ENCODE measurements around the gene HIPK4. TPM values are rescaled to one million over a fixed set of nuclear protein-coding genes. Genes with fewer than 3 reads are reported as not detected.
"Not testable (repeated sequence)": the region's sequence is repeated elsewhere in the genome, so short reads cannot be mapped to it uniquely, and the experiment has no call there.

The HIPK4 gene
- total RNA-seq, 1 donor from 2014 or later, result not detected

- no peak overlapping the region for H3K27ac ChIP-seq (ENCODE audit: low read depth, low read length)
- no peaks in the 10 kb centered on the region for H3K27me3 ChIP-seq (ENCODE audit: control insufficient read depth in 3 of 3, insufficient read depth in 3 of 3, low read length in 3 of 3)
- peaks cover 22 to 29% (median 23%) of the 10 kb centered on the region in 3 donors for H3K36me3 ChIP-seq (ENCODE audit: control insufficient read depth in 3 of 3, insufficient read depth in 3 of 3, low read length in 3 of 3)
- no peaks in the 10 kb centered on the region for H3K9me3 ChIP-seq (ENCODE audit: control insufficient read depth in 3 of 3, low read length in 3 of 3)
- no peaks in the 10 kb centered on the region for H3K4me1 ChIP-seq (ENCODE audit: control insufficient read depth in 3 of 3, insufficient read depth in 3 of 3, low read length in 3 of 3)
- no peak overlapping the region for H3K9ac ChIP-seq (ENCODE audit: low read depth in 1 of 3, low read length in 3 of 3)
- no peak overlapping the region for H3K4me3 ChIP-seq (ENCODE audit: low read length in 3 of 3)
Measured at GRCh38 chr19:40380199-40381037, 9.6 kb downstream of the HIPK4 start.

DNA sequence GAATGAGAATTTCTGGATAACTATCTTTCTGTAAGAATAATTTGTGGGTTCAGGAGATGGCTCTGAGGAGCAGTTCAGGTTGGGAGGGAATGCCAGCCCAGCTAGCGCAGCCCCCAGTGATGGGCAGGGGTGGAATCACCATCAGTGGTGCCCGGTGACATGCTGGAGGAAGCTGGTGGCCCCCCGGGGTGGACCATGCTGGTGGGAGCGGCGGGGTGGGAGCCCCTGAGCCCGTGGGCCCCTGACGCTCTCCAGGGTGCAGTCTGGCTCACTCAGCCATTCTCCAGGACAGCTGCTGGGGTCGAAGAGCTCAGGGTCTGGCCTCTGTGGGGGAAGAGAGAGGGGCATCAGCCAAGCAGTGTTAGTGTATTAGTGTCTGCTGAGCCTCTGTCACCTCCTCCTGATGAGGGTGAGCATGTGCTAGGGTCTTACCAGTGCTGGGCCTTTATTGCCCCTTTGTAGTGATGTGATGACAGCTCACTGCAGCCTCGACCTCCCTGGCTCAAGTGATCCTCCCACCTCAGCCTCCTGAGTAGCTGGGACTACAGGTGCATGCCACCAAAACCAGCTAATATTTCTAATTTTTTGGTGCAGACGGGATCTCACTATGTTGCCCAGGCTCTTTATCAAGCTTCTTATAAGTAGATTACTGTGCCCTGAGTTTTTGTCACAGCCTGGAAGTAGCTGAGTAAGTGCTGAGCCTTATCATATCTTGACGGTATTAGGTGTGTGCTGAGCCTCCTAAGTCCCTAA lies 10.4 kb downstream of the HIPK4 start:
- Histone ChIP-seq H3K9me3 (ENCODE audit: control insufficient read depth in 3 of 3, low read length in 3 of 3) (no peaks in the 10 kb centered on the region), H3K36me3 (ENCODE audit: control insufficient read depth in 3 of 3, insufficient read depth in 3 of 3, low read length in 3 of 3) (peaks cover 22 to 30% (median 25%) of the 10 kb centered on the region in 3 donors), H3K4me3 (ENCODE audit: low read length in 3 of 3) (no peak overlapping the region), H3K27me3 (ENCODE audit: control insufficient read depth in 3 of 3, insufficient read depth in 3 of 3, low read length in 3 of 3) (no peaks in the 10 kb centered on the region), H3K9ac (ENCODE audit: low read depth in 1 of 3, low read length in 3 of 3) (no peak overlapping the region), H3K4me1 (ENCODE audit: control insufficient read depth in 3 of 3, insufficient read depth in 3 of 3, low read length in 3 of 3) (no peaks in the 10 kb centered on the region), H3K27ac (ENCODE audit: low read depth, low read length) (no peak overlapping the region)

GRCh38 chr19:40378509-40378908 lies 11.5 kb downstream of the HIPK4 start:
- H3K27me3 ChIP-seq (ENCODE audit: control insufficient read depth in 3 of 3, insufficient read depth in 3 of 3, low read length in 3 of 3), result no peaks in the 10 kb centered on the region
- no peaks in the 10 kb centered on the region for H3K9me3 ChIP-seq (ENCODE audit: control insufficient read depth in 3 of 3, low read length in 3 of 3)
- H3K4me3 ChIP-seq (ENCODE audit: low read length in 3 of 3), result no peak overlapping the region
- H3K9ac ChIP-seq (ENCODE audit: low read depth in 1 of 3, low read length in 3 of 3), result no peak overlapping the region
- H3K4me1 ChIP-seq (ENCODE audit: control insufficient read depth in 3 of 3, insufficient read depth in 3 of 3, low read length in 3 of 3), result no peaks in the 10 kb centered on the region
- no peak overlapping the region for H3K27ac ChIP-seq (ENCODE audit: low read depth, low read length)
- peaks cover 28 to 38% (median 33%) of the 10 kb centered on the region in 3 donors for H3K36me3 ChIP-seq (ENCODE audit: control insufficient read depth in 3 of 3, insufficient read depth in 3 of 3, low read length in 3 of 3)

DNA sequence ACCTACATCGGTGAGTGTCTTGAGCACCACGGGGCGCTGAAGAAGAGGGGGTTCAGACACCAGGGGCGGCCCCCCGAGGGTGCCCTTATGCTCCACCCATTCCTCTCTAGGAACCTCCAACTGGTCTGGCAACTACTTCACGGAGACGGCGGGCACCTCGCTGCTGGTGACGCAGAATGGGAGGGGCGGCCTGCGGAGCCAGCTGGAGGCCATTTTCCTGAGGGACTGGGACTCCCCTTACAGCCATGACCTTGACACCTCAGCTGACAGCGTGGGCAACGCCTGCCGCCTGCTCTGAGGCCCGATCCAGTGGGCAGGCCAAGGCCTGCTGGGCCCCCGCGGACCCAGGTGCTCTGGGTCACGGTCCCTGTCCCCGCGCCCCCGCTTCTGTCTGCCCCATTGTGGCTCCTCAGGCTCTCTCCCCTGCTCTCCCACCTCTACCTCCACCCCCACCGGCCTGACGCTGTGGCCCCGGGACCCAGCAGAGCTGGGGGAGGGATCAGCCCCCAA lies 12.1 kb downstream of the HIPK4 start:
- Histone ChIP-seq H3K27me3 (ENCODE audit: control insufficient read depth in 3 of 3, insufficient read depth in 3 of 3, low read length in 3 of 3) (no peaks in the 10 kb centered on the region), H3K9ac (ENCODE audit: low read depth in 1 of 3, low read length in 3 of 3) (no peak overlapping the region), H3K4me1 (ENCODE audit: control insufficient read depth in 3 of 3, insufficient read depth in 3 of 3, low read length in 3 of 3) (no peaks in the 10 kb centered on the region), H3K27ac (ENCODE audit: low read depth, low read length) (no peak overlapping the region), H3K9me3 (ENCODE audit: control insufficient read depth in 3 of 3, low read length in 3 of 3) (no peaks in the 10 kb centered on the region), H3K4me3 (ENCODE audit: low read length in 3 of 3) (no peak overlapping the region), H3K36me3 (ENCODE audit: control insufficient read depth in 3 of 3, insufficient read depth in 3 of 3, low read length in 3 of 3) (peaks cover 31 to 41% (median 36%) of the 10 kb centered on the region in 3 donors)

- Histone ChIP-seq H3K9ac (ENCODE audit: low read depth in 1 of 3, low read length in 3 of 3) (no peak overlapping the region), H3K4me1 (ENCODE audit: control insufficient read depth in 3 of 3, insufficient read depth in 3 of 3, low read length in 3 of 3) (no peaks in the 10 kb centered on the region), H3K9me3 (ENCODE audit: control insufficient read depth in 3 of 3, low read length in 3 of 3) (no peaks in the 10 kb centered on the region), H3K27me3 (ENCODE audit: control insufficient read depth in 3 of 3, insufficient read depth in 3 of 3, low read length in 3 of 3) (no peaks in the 10 kb centered on the region), H3K4me3 (ENCODE audit: low read length in 3 of 3) (no peak overlapping the region), H3K36me3 (ENCODE audit: control insufficient read depth in 3 of 3, insufficient read depth in 3 of 3, low read length in 3 of 3) (peaks cover 41 to 54% (median 50%) of the 10 kb centered on the region in 3 donors), H3K27ac (ENCODE audit: low read depth, low read length) (no peak overlapping the region)
Measured at GRCh38 chr19:40376286-40376862, 13.6 kb downstream of the HIPK4 start.

DNA sequence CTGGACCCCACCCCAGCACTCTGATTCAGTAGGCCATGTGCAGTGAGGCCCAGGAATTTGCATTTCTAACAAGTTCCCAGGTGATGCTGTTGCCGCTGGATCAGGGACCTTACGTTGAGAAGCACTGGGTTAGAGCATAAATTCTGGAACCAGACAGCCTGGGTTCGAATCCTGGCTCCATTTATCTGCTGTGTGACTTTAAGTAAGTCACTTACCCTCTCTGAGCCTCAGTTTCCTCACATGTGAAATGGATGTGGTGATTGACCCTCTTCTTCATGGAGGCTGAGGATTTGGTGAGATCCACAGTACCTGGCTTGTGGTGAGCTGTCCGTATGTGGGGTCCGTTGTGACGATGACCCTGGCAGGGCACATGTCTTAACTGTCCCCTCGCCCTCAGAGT lies 15.9 kb downstream of the HIPK4 start:
- Histone ChIP-seq H3K4me1 (ENCODE audit: control insufficient read depth in 3 of 3, insufficient read depth in 3 of 3, low read length in 3 of 3) (no peaks in the 10 kb centered on the region), H3K9ac (ENCODE audit: low read depth in 1 of 3, low read length in 3 of 3) (no peak overlapping the region), H3K9me3 (ENCODE audit: control insufficient read depth in 3 of 3, low read length in 3 of 3) (no peaks in the 10 kb centered on the region)

DNA sequence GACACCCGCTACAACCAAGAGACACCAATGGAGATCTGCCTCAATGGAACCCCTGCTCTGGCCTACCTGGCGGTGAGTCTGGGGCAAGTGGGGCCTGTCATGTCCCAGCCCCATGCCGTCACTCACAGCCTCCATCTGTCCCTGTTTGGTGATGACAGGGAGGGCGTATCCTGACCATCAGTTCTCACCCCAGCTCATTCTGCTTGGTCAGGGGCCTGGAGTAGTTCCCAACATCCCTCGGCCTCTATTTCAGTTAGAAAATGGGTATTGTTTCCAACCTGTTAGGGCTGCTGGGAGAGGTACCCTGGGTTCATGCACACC lies 18.2 kb downstream of the HIPK4 start:
- Histone ChIP-seq H3K4me1 (ENCODE audit: control insufficient read depth in 3 of 3, insufficient read depth in 3 of 3, low read length in 3 of 3) (peaks cover 7 to 16% (median 15%) of the 10 kb centered on the region in 3 donors), H3K9me3 (ENCODE audit: control insufficient read depth in 3 of 3, low read length in 3 of 3) (no peaks in the 10 kb centered on the region), H3K36me3 (ENCODE audit: control insufficient read depth in 3 of 3, insufficient read depth in 3 of 3, low read length in 3 of 3) (peaks cover 50 to 60% (median 52%) of the 10 kb centered on the region in 3 donors), H3K4me3 (ENCODE audit: low read length in 3 of 3) (no peak overlapping the region), H3K27ac (ENCODE audit: low read depth, low read length) (no peak overlapping the region), H3K27me3 (ENCODE audit: control insufficient read depth in 3 of 3, insufficient read depth in 3 of 3, low read length in 3 of 3) (no peaks in the 10 kb centered on the region), H3K9ac (ENCODE audit: low read depth in 1 of 3, low read length in 3 of 3) (no peak overlapping the region)

More for the DNA sequence above, 15.9 kb downstream of the HIPK4 start:
- H3K36me3 ChIP-seq (ENCODE audit: control insufficient read depth in 3 of 3, insufficient read depth in 3 of 3, low read length in 3 of 3), result peaks cover 61 to 65% (median 63%) of the 10 kb centered on the region in 3 donors
- H3K4me3 ChIP-seq (ENCODE audit: low read length in 3 of 3), result no peak overlapping the region
- H3K27ac ChIP-seq (ENCODE audit: low read depth, low read length), result no peak overlapping the region
- H3K27me3 ChIP-seq (ENCODE audit: control insufficient read depth in 3 of 3, insufficient read depth in 3 of 3, low read length in 3 of 3), result no peaks in the 10 kb centered on the region

DNA sequence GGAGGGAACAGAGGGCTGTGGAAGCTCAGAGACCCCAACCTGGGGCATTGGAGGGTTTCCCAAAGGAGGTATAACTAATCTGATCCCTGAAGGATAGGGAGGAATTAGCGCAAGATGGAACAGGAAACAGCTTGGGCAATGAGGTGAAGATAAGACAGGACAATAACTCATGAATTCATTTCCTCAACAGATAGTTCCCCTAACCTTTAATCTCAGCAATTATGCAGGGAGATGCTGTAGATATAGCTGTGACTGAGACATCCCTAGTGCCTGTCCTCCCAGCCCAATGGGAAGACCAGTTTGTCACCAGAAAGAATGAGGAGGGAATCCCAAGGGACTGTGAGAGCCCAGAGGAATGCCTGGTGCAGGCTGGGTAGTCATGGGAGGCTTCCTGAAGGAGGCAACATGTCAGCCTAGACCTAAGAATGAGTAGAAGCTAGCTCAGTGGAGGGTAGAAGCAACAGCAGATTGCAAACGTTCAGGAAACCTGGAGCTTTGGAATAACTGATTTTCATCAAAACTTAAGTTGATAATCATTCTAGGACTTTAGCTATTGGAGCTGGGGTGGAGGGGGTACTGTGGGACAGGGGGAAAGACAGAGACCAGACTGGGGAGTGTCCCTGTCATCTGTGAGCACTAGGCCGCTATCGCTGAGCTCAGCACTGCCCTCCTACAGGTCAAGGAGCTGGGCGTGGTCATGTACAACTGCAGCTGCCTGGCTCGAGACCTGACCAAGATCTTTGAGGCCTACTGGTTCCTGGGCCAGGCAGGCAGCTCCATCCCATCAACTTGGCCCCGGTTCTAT lies 18.8 kb downstream of the HIPK4 start:
- peaks cover 7 to 18% (median 18%) of the 10 kb centered on the region in 3 donors for H3K4me1 ChIP-seq (ENCODE audit: control insufficient read depth in 3 of 3, insufficient read depth in 3 of 3, low read length in 3 of 3)
- H3K27me3 ChIP-seq (ENCODE audit: control insufficient read depth in 3 of 3, insufficient read depth in 3 of 3, low read length in 3 of 3), result no peaks in the 10 kb centered on the region
- no peak overlapping the region for H3K27ac ChIP-seq (ENCODE audit: low read depth, low read length)
- H3K9me3 ChIP-seq (ENCODE audit: control insufficient read depth in 3 of 3, low read length in 3 of 3), result no peaks in the 10 kb centered on the region
- no peak overlapping the region for H3K9ac ChIP-seq (ENCODE audit: low read depth in 1 of 3, low read length in 3 of 3)
- no peak overlapping the region for H3K4me3 ChIP-seq (ENCODE audit: low read length in 3 of 3)
- peaks cover 44 to 59% (median 47%) of the 10 kb centered on the region in 3 donors for H3K36me3 ChIP-seq (ENCODE audit: control insufficient read depth in 3 of 3, insufficient read depth in 3 of 3, low read length in 3 of 3)

DNA sequence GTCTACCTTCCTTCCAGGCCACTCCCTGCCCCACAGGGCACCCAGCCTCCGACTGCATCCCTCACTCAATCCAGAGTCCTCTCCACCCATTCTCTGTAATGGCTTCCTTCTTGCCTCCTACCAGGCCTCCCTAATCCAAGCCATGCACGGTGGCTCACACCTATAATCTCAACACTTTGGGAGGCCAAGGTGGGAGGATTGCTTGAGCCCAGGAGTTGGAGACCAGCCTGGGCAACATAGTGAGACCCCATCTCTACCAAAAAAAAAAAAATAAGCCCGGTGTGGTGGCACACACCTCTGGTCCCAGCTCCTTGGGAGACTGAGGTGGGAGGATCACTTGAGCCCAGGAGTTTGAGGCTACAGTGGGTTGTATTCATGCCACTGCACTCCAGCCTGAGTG lies 19.7 kb downstream of the HIPK4 start:
- H3K27ac ChIP-seq (ENCODE audit: low read depth, low read length); H3K27me3 ChIP-seq (ENCODE audit: control insufficient read depth in 3 of 3, insufficient read depth in 3 of 3, low read length in 3 of 3); H3K9ac ChIP-seq (ENCODE audit: low read depth in 1 of 3, low read length in 3 of 3); H3K4me3 ChIP-seq (ENCODE audit: low read length in 3 of 3); H3K9me3 ChIP-seq (ENCODE audit: control insufficient read depth in 3 of 3, low read length in 3 of 3): not testable (repeated sequence)
- H3K36me3 ChIP-seq (ENCODE audit: control insufficient read depth in 3 of 3, insufficient read depth in 3 of 3, low read length in 3 of 3), result peaks cover 41 to 56% (median 47%) of the 10 kb centered on the region in 3 donors
- peaks cover 7 to 18% (median 18%) of the 10 kb centered on the region in 3 donors for H3K4me1 ChIP-seq (ENCODE audit: control insufficient read depth in 3 of 3, insufficient read depth in 3 of 3, low read length in 3 of 3)

Measured in skeletal muscle tissue (tissue), 4 donors.